Measurements from ENCODE around the gene ZNF593OS.

Gene ZNF593OS

DNA sequence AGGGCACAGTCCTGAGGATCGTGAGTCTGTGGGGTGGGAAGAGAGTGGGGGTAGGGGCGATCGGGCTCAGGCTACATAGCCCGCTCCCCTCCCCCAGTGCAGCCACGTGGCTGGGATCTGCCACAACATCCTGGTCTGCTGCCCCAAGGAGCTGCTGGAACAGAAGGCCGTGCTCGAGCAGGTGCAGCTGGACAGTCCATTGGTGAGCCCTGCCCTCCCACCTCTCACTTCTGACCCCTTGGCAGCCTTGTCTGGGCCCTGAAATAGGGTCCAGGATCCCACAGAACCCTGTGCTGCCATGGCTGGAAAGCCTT lies 10.7 kb upstream of the ZNF593OS start:
- DNase-seq = no peak

DNA sequence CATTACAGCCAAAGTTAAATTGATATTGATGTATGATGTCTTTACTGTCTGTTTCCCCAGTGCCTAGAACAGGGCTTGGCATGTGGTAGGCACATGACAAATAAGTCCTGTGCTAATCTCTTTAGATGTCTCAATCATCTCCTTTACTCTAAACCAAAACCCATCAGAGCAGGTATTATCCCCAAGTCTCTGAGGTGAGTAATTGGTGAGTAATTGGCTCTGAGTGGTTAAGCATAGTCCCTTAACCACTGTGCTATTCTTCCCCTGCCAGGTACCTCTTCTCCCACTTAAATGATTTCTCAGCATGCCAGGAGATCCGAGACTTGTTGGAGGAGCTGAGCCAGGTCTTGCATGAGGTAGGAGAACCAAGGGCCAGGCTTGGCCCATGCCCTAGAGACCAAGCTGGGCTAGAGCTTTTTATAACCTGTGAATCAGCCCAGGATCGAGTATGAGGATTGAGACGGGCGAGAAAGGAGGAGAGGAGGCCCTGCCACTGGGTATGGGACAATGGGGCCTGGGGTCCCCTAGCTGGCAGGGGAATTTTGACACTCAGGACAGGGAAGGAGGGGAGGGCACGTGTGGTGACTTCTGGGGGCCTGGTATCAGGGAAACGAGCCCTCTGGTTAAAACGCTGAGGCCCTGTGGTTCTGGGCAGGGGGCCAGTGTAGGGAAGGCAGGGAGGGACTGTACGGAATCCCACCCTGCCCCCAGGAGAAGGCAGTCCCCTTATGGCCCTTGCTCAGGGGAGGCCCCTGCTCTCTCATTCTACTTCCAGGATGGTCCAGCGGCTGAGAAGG lies 10.2 kb upstream of the ZNF593OS start:
- DNase-seq = no peak

DNA sequence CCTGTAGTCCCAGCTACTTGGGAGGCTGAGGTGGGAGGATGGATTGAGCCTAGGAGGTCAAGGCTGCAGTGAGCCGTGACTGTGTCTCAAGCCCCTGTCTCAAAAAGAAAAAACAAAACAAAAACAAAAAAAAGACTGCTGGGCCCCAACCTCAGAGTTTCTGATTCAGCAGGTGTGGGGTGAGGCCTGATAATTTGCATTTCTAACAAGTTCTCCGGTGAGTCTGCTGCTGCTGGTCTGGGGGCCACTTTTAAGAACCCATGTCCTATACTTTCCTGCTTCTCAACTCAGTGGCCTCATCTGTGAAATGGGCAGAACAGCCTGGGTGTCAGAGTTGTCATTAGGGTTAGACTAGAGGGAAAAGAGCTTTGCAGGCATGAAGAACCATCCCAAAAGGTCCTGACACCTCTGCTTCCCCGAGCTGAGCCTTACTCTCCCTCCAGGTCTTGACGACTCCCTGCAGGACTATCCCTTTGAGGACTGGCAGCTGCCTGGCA lies 8.4 kb upstream of the ZNF593OS start:
- no peak for DNase-seq

DNA sequence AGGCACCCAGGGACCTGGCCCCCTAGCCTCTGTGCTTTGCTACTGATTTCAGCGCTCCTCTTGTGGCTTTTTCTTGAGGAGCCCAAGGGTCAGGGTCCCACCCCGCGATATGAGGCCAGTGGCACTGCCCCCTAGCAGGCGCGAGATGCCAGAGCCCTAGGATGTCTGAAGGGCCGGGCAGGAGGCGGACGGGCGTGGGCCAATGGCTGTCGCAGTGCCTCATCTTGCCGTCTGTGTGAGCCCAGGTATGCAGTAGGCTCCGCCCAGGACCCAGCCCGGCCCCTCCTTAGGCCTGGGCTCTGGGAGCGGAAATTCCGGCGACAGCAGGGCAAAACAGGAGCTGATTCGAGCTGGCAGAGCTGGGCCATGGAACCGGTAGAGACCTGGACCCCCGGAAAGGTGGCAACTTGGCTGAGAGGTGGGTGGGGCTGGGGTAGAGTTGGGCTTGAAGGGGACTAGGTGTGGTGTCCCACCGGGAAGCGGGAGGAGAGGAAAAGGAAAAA lies 5.6 kb upstream of the ZNF593OS start, which contains the start of gene CNKSR1:
Gene CNKSR1 (plus strand): TSS at position 310 of the 503 bp plus-strand sequence. CDS start 57 bp downstream, at position 367.
- DNase-seq = no peak

DNA sequence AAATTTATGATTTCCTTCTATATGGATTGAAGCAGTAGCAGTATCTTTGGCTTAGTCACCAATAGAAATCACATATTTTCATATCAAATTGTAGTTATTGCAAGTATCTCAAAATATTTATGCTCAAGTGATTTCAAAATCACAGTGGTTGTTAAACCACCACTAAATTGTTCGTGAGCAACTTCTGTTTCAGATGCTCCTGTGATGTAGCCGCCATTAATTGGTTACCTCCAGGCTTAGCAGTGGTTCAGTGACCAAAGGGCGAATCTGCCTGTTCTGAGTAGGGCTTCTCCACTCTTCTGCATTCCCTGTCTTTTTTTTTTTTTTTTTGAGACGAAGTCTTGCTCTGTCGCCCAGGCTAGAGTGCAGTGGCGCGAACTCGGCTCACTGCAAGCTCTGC lies 3.7 kb upstream of the ZNF593OS start:
- DNase-seq = no peak

DNA sequence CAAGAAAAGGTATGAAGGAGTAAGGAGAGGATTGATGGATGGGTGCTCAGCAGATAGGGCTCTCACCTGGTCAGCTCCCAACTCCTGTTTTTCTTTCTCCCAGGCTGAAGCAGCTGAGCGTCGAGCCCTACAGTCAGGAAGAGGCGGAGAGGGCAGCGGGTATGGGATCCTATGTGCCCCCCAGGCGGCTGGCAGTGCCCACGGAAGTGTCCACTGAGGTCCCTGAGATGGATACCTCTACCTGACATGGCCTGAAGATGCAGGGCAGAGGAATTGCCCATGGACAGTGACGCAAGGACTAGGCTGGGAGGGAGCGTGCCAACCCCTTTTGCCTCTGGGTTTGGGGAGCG lies 1.2 kb downstream of the ZNF593OS start:
- DNase-seq = no peak

DNA sequence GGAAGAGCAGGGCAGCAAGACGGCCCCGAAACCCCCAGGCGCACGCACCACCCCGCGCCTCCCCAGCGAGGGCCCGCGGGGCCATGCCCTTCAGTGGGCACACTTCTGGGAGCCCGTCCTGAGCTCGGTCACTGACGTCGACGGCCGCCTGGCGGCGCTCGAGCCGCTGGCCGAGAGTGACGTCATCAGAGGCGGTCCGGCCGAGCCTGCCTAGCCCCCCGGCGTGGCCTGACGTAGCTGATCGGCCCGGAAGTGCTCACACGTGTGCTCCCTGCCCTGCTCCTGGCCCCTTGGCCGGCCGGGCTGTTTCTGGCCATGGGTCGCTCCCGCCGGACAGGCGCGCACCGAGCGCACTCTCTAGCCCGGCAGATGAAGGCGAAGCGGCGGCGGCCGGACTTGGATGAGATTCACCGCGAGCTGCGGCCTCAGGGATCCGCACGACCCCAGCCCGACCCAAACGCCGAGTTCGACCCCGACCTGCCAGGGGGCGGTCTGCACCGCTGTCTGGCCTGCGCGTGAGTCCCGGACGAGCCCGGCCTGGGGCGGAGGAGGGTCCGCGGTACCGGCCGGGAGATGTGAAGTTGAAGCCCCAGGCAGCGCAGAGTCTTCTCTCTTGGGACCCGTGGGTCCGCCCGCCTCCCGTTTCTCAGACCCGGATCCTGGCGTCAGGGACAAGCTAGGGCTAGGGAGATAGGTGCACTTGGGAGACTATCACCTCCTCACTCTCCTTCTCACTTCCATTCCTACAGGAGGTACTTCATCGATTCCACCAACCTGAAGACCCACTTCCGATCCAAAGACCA lies 1.8 kb downstream of the ZNF593OS start, which contains the start of gene ZNF593:
Gene ZNF593 (plus strand): TSS at position 240 of the 803 bp plus-strand sequence. CDS start 76 bp downstream, at position 316.
- peak; percentile 89 for DNase-seq

DNA sequence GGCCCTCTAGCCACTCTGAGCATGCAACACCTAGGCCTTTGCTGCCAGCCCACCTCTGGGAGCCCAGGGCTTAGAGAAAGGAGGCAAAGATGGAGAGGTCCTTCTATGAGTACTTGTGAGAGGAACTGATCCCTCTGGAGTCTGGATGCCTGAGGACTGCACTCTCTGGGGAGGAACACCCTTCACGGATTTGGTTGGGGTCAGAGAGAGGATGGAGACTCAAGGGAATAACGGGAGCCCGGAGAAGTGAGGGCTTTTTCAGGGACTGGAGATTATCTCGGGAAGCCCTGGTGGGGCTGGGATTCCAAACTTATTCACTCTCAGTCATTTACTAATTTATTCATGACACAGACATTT lies 2.5 kb downstream of the ZNF593OS start:
- no peak for DNase-seq

DNA sequence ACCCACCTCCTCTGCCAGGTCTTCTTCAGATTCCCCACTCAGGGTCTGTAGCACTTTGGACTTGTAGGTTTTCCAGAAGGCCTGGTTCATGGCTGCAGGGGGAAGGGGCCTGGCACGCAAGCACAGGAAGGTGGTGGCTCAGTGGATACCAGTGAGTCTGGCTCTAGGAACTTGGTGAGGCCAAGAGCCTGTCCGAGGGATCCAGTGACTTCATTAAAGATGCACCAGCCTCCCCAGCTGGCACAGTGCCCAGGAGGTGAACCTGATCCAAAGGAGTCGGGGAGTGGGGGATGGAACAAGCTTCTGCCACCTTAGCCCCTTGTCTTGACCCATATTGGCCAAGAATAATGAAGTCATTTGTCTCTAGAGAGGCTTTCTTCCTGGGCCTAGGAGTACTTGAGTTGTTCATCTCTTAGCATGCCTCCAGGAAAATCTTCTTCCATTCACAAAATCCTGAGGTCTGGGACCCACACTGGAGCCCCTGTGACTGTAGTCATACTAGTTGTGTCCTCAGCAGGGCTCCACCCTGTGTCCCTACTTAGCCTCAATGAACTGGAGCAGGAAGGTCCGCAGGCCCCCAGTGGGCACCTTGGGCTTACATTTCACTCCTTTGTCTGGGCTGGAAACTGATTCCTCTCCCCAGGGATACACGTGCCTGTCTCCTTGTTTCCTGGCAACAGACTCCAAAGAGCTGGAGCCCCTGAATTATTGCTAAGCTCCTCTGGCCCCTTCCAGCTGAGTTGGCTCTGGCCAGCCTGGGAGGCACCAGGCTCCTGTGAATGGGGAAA lies 3.0 kb downstream of the ZNF593OS start, which contains the start of gene C1orf232:
Gene C1orf232 (minus strand): TSS at position 554 of the 788 bp plus-strand sequence. CDS start 464 bp downstream, at position 90.
- no peak for DNase-seq

DNA sequence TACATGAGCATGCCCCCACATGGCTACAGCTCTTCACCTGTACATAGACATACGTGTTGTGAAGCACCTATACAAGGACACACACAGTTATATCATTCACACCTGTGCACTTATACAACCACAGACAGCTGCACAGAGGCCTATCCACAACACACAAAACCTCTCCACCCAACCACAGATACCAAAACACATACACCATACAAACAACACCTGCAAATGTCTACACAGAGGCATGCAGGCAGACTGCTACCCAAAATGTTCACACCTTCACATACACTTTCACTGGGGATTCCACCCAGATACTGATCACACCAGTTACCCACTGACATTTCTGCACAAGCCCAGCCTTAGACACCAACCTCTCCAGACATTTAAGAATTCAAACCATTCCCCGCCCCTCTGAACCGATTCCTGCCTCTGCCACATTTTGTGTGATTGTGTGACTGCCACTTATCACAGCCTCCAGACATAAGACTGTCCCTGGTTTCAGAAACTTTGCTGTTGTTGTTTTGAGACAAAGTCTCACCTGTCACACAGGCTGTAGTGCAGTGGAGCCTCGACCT lies 4.8 kb downstream of the ZNF593OS start:
- DNase-seq = no peak

DNA sequence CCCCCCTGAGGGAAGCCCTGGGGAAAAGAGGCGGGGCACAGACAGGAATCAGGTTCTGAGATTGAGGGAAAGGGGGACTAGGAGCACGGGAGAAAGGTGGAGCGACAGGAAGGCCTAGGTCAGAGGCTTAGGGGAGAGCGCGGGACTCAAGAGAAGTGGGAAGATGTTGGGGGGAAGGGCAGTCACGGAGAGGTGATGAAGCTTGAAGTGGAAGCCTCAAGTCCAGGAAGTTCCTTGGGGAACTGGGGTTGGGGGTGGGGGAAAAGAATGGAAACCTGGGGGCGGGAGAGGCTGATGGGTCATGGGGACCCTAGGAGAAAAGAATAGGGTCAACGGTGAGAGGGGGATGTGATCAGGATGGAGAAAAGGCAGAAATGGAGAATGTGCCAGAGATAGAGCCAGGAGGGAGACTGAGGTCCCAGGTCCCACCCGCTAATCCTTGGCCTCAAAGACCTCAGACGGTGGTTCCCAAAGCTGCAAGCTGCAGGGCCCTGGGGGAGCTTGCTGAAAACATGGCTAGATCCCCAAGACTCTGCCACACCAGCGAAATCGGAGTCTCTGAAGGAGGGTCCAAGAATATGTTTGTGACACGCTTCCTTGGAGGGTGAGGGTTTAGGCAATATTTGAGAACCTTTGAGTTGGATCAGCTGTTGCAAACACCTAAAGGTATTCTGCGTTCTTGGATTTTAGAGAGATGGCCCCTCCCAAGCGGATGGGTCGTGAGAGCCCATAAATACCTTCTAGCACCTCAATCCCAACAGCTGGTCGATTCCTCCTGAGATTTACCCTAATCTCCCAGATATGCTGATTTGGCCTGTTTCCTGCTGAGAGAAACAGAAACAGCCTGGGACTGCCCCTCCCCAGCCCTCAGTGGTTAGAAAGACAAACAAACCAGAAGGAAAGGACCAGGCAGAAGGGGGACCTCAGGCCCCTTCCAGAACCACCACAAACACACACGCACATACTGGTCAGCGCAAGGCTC lies 6.5 kb downstream of the ZNF593OS start:
- no peak for DNase-seq

DNA sequence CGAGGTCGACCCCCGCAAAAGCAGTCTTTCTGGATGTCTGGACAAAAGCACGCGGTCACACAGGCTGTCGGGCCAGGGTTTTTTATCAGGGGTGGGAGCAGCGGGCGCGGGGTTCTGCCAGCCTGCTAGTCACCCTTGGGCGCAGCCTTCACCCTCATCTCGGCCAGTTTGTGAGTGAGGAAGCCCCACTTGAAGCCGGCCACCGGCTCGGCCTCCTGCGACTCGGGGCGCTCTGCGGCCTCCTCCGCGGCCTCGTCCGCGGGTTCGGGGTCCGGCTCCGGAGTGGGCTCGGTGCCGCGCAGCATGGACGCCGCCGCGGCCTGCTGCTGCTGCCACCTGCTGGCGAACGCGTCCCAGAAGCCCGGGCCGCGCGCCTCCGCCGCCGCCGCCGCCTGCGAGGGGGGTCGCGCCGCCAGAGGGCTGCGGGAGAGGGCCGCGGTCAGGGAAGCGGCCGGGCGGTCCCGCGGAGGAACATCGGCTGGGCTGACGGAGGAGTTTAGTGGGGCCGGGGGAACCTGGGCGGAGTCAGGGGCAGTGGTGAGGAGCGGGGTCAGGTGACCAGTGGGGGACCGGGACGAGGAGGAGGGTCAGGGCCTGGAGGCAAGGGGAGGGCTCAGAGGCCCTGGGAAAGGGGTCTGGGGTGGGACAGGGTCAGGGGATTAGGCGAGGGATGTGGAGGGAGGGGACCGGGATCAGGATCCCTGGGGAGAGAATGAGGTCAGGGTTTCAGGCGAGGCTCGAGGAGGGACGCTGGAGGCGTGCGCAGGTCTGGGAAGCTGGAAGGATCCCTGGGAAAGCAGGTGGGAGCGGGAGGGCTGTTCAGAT lies 7.4 kb downstream of the ZNF593OS start:
- DNase-seq = peak; percentile 59

DNA sequence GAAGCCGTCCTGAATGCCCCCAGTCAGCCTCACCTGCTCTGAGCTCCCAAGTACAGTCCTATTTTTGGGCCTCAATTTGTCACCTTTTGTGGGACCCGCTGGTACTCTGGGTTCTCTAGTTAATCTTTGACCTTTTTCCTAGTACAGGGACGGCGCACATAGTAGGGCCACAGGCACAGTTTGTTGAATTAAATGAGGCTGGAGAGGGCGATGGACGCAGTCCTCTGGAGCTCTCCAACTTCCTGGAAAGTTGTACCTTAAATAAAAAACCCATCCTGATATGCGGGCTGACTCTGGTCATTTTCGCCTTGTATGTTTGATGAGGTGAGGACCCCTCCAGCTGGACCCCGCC lies 8.0 kb downstream of the ZNF593OS start:
- no peak for DNase-seq

DNA sequence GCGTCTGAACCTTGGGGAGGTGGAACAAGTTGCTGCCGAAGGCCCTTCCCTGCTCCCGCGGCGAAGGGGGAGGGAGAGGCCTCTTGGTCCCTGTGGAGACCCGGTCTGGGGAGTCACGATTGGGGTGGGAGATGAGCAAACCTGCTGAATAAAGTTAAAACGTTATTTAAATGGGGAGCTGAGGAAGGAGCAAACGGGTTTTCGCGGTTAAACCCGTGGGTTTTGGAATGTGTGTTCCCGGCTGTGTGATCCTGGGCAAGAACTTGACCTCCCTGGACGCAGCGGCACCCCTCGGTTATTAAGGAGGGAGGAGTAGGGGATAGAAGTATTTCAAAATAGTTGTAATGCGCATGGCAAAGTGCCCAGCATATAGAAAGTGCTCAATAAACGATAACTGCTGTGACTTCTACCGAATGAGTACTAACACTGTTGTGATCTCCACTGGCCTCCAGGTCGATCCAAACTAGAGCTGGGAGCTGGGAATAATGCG lies 9.4 kb downstream of the ZNF593OS start:
- no peak for DNase-seq

DNA sequence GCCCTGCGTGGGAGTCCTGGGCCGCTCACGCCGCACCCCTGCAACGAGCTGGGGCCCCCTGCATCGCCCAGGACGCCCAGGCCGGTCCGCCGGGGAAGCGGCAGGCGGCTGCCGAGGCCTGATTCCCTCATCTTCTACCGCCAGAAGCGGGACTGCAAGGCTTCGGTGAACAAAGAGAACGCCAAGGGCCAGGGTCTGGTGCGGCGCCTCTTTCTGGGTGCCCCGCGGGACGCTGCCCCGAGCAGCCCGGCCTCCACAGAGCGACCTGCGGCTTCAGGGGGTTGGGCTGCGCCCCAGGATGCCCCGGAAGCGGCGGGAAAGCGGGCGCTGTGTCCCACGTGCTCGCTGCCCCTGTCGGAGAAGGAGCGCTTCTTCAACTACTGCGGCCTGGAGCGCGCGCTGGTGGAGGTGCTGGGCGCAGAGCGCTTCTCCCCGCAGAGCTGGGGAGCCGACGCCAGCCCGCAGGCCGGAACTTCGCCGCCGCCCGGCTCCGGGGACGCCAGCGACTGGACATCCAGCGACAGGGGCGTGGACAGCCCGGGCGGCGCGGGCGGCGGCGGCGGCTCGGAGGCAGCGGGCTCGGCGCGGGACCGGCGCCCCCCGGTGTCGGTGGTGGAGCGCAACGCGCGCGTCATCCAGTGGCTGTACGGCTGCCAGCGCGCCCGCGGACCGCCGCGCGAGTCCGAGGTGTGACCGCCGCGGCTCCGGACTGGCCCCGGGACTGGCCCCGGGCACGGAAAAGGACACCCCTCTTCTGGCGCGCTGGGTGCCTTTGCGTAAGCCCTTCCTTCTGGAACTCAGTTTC lies 10.0 kb downstream of the ZNF593OS start:
- peak; percentile 44 for DNase-seq

DNA sequence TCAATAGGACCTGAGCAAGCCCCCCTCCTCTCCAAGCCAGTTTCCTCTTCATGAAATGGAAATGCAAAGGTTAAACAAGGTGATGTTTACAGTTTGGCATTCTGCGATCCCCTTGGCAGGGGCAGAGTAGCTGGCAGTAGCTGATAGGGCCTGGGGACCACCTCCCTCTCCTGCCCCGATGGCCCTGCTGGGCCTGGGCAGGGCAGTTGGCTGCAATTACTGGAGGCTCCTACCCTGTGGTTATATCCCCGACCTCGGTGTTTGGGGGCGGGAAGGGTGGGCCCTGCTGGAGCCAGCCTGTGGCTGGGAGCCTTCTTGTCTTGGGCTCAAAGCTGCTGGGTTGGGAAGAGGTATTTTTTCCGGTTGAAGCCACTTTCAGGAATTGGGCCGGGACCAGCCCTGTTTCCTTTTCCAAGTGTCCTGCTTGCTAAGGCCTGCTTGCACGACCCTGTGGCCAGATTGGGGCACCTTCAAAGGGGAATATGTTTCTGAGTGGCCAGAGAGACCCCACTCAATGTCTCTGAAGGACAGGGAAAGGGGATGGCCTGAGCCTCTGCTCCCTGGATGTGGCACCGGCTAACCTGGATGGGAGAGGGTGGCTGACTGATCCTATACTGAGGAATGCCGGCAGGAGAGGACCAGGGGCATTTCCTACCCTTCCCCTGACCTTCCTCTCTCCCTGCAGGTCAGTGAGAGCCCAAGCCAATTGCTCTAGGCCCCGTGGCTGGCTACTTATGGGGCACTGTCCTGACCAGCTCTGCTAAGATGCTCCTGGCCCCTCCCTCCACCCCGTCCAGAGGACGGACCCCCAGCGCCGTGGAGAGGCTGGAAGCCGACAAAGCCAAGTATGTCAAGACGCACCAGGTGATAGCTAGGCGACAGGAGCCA lies 10.9 kb downstream of the ZNF593OS start:
- no peak for DNase-seq

DNA sequence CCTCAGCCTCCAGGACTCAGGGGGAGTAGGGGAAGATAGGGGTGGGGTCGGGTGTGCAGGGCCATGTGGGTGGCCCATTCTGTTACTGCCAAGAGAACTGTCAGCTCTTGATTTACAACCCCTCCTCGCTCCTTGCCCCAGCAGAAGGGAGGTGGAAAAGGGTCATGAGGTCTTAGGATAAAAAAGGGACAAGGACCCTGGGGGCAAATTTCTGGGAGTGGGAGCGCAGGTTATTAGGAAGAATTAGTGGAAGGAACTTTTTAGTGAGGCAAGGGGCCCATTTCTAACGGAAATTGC lies 11.9 kb downstream of the ZNF593OS start:
- DNase-seq = no peak

DNA sequence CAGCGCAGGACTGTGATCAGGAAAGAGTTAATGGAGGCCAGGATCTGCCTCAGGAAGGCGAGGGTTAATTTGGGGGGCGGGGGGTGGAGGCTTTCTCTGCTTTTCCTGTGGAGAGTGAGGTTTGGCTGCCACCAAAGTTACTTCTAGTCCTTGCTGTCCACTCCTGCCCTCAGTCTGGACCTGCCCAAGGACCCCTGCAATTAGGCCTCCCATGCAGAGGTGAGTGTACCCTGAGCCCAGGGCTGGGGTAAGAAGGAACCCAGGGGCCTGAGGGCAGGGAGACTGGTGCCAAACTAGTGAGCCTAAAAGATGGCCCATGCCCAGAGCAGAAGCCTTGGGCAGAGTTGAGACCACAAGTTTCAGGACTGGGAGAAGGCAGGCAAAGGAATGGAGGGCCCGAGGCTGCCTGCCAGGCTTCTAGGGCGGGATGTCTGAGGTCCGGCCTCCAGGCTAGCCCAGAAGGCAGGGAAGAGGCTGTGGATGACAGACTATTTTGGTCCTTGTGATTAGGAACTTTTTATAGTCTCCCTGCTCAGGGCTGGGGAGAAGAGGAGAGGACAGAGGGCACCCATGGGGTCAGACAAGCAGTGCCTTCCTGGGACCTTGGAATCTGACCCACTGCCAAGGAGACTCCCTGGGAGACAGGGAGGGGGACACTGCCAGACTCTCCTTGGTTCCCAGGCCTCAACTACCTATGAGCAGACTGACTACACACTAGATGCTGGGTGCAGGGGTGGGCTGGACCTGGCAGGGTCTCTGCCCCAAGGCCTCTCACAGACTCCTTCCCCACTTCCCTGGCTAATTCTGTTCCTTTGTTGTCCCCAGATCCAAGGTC lies 12.5 kb downstream of the ZNF593OS start, which contains the start of gene FAM110D:
Gene FAM110D (plus strand): TSS at position 172 of the 835 bp plus-strand sequence. CDS start 2,213 bp downstream, outside the sequence.
- DNase-seq = no peak

All from activated naive CD4-positive, alpha-beta T cell treated with Interleukin-2 at 50 U/mL for 16 hours (primary cell).